Right lobe of liver (tissue), 6 donors: ENCODE data around the gene CD81. TPM values are rescaled to one million over a fixed set of nuclear protein-coding genes. Genes with fewer than 3 reads are reported as not detected.

ENCODE experiments used
- ATAC-seq, 4 donors: fragments of 200-7000 bp; cut with Tn5 transposase; one replicate each; pipeline ENCODE4 v1.9.1; 2020; ENCODE audit warnings: mild to moderate bottlenecking in 4 of 4, moderate library complexity in 4 of 4
- DNase-seq, 3 donors: peaks; one replicate each; pipeline ENCODE4 v3.0.0-alpha.2; 2020
- H3K27ac ChIP-seq, 3 donors: fragments of 200-600 bp; one replicate each; pipeline ENCODE4 v1.8.0; 2022
- H3K27me3 ChIP-seq, 2 donors: fragments of 200-600 bp; one replicate each; pipeline ENCODE4 v1.8.0; 2022
- H3K36me3 ChIP-seq, 4 donors: fragments of 200-600 bp; sonication (generic) in 1 of 4; one replicate each; pipeline versions ENCODE4 v1.5.1 to v1.8.0; 2017 to 2022; ENCODE audit warnings: control low read depth in 1 of 4
- H3K4me1 ChIP-seq, 4 donors: fragments of 200-600 bp; sonication (generic) in 1 of 4; one replicate each; pipeline versions ENCODE4 v1.5.1 to v1.8.0; 2017 to 2022; ENCODE audit warnings: control low read depth in 1 of 4
- H3K4me3 ChIP-seq, 3 donors: fragments of 200-600 bp; one replicate each; pipeline ENCODE4 v1.8.0; 2022
- H3K9me3 ChIP-seq, 4 donors: fragments of 200-600 bp; sonication (generic) in 1 of 4; one replicate each; pipeline versions ENCODE4 v1.5.1 to v1.8.0; 2017 to 2022; ENCODE audit warnings: control low read depth in 1 of 4
- POLR2A ChIP-seq: fragments of 450-650 bp; IDR thresholded peaks from one replicate; pipeline ENCODE4 v1.6.1; 2017; ENCODE audit warnings: antibody characterized with exemption, mild to moderate bottlenecking
- WGBS: methylation state at CpG from one replicate; pipeline ENCODE4 v1.1.6; 2018; ENCODE audit warnings: low coverage, low lambda C conversion rate; ENCODE audit not compliant: insufficient coverage; ENCODE audit errors: missing lambda C conversion rate; 5-methylcytosine and 5-hydroxymethylcytosine counted together
- intact Hi-C, 2 donors: fragments of 100-400 bp; cut with DNase I; formaldehyde crosslinking; loops; one replicate each; pipeline versions ENCODE4 v1.11.2 to v1.14.1; 2022
- total RNA-seq, 6 experiments: library from RNA; depleted of rRNA in 2 of 6; stranded (reverse); fragments of >200 nt in 2 of 6; fragmentation: NEBNext Ultra II Directional in 3 of 6; extraction: Animal tissue kit (Norgen Biotek cat#: 25700) in 3 of 6; gene quantifications; one replicate each; pipeline versions ENCODE4 v1.1.0 to v1.2.4, GENCODE V29; 2016 to 2023
- TF ChIP-seq, protein P1 (sequence below), 4 donors: fragments of 200-600 bp in 3 of 4; fragments of 450-650 bp in 1 of 4; IDR thresholded peaks; one replicate each; pipeline versions ENCODE4 v1.5.1 to v1.8.0; 2016 to 2022; ENCODE audit warnings: antibody characterized with exemption in 4 of 4, mild to moderate bottlenecking in 2 of 4
- donor health status: DM: no; HTN: yes; CAD: no.
- donor health status: DM: no; HTN: no; CAD: no.
- donor health status: DM: no; HTN: no; CAD: no.
- donor health status: DM: no; HTN: yes; CAD: no.
- donor health status: DM: no; HTN: yes; CAD: no.

The CD81 gene
- total RNA-seq, 6 experiments from 2014 or later, result 433 to 721 (median 528) TPM

DNA sequence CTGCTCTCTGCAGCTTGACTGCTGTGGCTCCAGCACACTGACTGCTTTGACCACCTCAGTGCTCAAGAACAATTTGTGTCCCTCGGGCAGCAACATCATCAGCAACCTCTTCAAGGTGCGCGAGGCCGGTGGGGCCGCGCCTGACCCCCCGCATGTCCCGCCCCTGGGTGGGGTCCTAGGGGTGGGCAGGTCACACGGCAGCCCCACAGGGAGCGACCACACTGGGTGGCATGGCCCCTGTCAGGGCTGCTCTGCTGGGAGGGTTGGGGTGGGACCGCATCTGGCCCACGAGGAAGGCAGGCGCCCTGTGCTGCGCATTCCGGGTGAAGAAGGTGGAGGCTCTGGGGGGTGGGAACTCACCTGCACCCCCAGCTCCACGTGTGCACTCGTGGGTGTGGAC lies 18.7 kb downstream of the CD81 start:
- Histone ChIP-seq H3K4me1 (peaks cover 0 to 14% (median 2%) of the 10 kb centered on the region in 4 donors), H3K36me3 (peaks cover 5 to 69% (median 18%) of the 10 kb centered on the region in 4 donors), H3K27me3 (no peaks in the 10 kb centered on the region), H3K9me3 (no peaks in the 10 kb centered on the region), H3K4me3 (no peak overlapping the region), H3K27ac (no peak overlapping the region)
- ATAC-seq (no peak), DNase-seq (no peak)
- WGBS, result 90% methylated on average over 2 of the region's 17 CpGs
- intact Hi-C loops, result loop anchor here in 1 of 2 donors (10.0 kb wide), 1 partner anchor 641 kb away; the partner anchor contains the start of gene IFITM10
- TF ChIP-seq POLR2A, result no peak
- TF ChIP-seq, protein P1, sequence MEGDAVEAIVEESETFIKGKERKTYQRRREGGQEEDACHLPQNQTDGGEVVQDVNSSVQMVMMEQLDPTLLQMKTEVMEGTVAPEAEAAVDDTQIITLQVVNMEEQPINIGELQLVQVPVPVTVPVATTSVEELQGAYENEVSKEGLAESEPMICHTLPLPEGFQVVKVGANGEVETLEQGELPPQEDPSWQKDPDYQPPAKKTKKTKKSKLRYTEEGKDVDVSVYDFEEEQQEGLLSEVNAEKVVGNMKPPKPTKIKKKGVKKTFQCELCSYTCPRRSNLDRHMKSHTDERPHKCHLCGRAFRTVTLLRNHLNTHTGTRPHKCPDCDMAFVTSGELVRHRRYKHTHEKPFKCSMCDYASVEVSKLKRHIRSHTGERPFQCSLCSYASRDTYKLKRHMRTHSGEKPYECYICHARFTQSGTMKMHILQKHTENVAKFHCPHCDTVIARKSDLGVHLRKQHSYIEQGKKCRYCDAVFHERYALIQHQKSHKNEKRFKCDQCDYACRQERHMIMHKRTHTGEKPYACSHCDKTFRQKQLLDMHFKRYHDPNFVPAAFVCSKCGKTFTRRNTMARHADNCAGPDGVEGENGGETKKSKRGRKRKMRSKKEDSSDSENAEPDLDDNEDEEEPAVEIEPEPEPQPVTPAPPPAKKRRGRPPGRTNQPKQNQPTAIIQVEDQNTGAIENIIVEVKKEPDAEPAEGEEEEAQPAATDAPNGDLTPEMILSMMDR (IDR thresholded peaks at IDR 0.05), result no peak

DNA sequence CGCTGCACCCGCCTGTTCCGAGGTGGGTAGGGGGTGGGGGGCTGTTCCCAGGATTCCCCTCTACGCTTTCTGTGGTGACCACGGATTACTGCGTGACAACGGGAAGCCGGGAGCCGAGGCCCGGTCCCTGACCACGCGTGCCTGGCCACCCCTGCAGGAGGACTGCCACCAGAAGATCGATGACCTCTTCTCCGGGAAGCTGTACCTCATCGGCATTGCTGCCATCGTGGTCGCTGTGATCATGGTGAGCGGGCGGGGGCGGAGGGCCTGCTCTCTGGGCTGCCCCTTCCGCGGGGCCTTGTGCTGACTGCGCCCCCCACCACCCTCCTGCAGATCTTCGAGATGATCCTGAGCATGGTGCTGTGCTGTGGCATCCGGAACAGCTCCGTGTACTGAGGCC lies 19.4 kb downstream of the CD81 start:
- peaks cover 5 to 65% (median 17%) of the 10 kb centered on the region in 4 donors for H3K36me3 ChIP-seq
- no CpG with 5 or more reads among the region's 26 CpGs for WGBS
- no peak overlapping the region for H3K27ac ChIP-seq
- intact Hi-C loops, result loop anchor here in 1 of 2 donors (10.0 kb wide), 1 partner anchor 642 kb away; the partner anchor contains the start of gene IFITM10
- no peaks in the 10 kb centered on the region for H3K27me3 ChIP-seq
- DNase-seq (no peak), ATAC-seq (no peak)
- H3K9me3 ChIP-seq, result no peaks in the 10 kb centered on the region
- H3K4me1 ChIP-seq, result peaks cover 0 to 16% (median 3%) of the 10 kb centered on the region in 4 donors
- TF ChIP-seq, protein P1 (IDR thresholded peaks at IDR 0.05), result no peak
- TF ChIP-seq POLR2A, result no peak
- H3K4me3 ChIP-seq, result no peak overlapping the region

DNA sequence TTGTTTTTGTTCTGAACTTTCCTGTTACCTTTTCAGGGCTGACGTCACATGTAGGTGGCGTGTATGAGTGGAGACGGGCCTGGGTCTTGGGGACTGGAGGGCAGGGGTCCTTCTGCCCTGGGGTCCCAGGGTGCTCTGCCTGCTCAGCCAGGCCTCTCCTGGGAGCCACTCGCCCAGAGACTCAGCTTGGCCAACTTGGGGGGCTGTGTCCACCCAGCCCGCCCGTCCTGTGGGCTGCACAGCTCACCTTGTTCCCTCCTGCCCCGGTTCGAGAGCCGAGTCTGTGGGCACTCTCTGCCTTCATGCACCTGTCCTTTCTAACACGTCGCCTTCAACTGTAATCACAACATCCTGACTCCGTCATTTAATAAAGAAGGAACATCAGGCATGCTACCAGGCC lies 19.9 kb downstream of the CD81 start:
- intact Hi-C loops, result loop anchor here in 1 of 2 donors (10.0 kb wide), 1 partner anchor 642 kb away; the partner anchor contains the start of gene IFITM10
- H3K36me3 ChIP-seq, result peaks cover 5 to 60% (median 16%) of the 10 kb centered on the region in 4 donors
- peaks cover 0 to 21% (median 5%) of the 10 kb centered on the region in 4 donors for H3K4me1 ChIP-seq
- ATAC-seq (no peak), DNase-seq (no peak)
- H3K27me3 ChIP-seq, result no peaks in the 10 kb centered on the region
- no CpG with 5 or more reads among the region's 12 CpGs for WGBS
- H3K27ac ChIP-seq, result peak overlapping the region in 1 of 3 donors; percentile 13
- TF ChIP-seq, protein P1 (IDR thresholded peaks at IDR 0.05), result no peak
- TF ChIP-seq POLR2A, result no peak
- H3K4me3 ChIP-seq, result no peak overlapping the region
- H3K9me3 ChIP-seq, result no peaks in the 10 kb centered on the region

DNA sequence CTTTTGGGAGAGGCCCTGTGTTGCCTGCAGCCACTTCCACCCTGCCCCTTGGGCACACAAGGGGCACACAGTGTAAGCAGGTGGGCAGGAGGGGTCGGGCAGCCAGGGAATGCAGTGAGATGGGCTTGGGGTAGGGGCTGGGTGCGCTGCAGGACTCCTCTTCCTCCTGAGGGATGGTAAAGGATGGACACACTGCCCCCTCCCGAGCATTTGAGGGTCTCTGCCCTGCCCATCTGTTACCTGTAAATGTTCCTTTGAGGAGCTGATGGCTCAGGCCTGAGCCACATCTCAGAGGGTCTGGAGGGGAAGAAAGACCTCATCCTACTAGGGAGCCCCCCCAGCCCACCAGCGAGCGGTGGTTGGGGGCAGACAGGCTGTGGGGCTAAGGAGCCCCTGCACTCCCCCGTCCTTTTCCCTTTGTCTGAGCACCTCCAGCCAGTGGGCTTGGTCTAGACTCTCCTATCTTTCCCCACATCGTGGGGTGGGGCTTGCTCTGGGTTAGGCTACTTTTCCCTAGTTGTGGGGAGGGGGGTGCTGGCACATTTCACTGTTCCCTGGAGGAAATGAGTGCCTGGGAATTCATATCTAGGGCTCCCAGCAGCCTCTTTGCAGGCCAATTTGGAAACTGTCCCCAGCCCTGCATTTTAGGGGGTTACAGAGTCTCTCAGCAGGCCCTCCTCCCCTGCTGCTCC lies 21.7 kb downstream of the CD81 start:
- Histone ChIP-seq H3K9me3 (no peaks in the 10 kb centered on the region), H3K4me3 (peak overlapping the region; percentile 45 to 100 (median 72)), H3K27me3 (no peaks in the 10 kb centered on the region), H3K4me1 (peaks cover 0 to 21% (median 7%) of the 10 kb centered on the region in 4 donors), H3K27ac (peak overlapping the region; percentile 94 to 95 (median 94)), H3K36me3 (peaks cover 5 to 56% (median 16%) of the 10 kb centered on the region in 4 donors)
- 54% methylated on average over 6 of the region's 7 CpGs for WGBS
- ATAC-seq (no peak), DNase-seq (no peak)
- TF ChIP-seq, protein P1 (IDR thresholded peaks at IDR 0.05), result no peak
- no peak for TF ChIP-seq POLR2A
- intact Hi-C loops, result loop anchor here in 1 of 2 donors (10.0 kb wide), 1 partner anchor 644 kb away; the partner anchor contains the start of gene IFITM10
